ENCODE measurements around the gene SS18L1. TPM values are rescaled to one million over a fixed set of nuclear protein-coding genes. Genes with fewer than 3 reads are reported as not detected.
A peak's percentile ranks its signal among the peaks of the same experiment; 100 is the strongest.

The SS18L1 gene
- total and polyA plus RNA-seq, 8 donors, result 5.5 to 34.8 (median 9.3) TPM

DNA sequence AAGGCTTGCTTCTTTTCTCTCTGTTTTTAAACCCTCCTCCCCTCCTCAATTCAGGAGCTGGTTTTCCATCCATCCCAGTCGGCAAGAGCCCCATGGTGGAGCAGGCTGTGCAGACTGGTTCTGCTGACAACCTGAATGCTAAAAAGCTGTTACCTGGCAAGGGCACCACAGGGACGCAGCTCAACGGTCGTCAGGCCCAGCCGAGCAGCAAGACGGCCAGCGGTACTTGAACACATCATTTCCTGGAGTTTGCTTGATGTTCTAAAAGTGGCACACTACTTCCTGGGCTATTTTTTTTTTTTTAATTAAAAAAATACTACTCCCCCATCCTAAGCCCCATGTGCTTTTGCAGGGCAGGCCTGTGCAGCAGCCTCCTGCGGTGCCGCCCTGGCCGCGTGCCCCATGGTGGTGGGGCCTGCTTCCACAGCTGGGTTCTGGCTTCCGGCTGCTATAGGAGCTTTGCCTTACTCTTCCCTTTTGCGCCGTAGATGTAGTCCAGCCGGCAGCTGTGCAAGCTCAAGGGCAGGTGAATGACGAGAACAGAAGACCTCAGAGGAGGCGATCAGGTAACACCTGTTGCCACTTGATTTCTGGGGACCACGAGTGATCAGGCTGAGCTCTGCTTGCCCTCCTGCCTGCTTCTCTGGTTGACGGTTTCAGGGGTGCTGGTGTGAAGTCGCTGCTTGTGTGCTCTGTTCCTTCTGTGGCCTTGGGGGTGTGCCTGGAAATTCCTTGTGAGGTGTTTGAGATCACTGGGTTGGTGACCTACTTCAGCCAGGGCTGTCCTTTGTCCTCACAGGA, 13.6 kb upstream of the SS18L1 start:
- Histone ChIP-seq H3K9me3 (no peaks in the 10 kb centered on the region), H3K36me3 (peaks cover 90 to 100% (median 100%) of the 10 kb centered on the region in 4 donors), H3K4me1 (peaks cover 5 to 45% (median 14%) of the 10 kb centered on the region in 4 donors), H3K4me3 (no peak overlapping the region), H3K27me3 (no peaks in the 10 kb centered on the region), H3K27ac (no peak overlapping the region)
- no peak for TF ChIP-seq EP300 (IDR thresholded peaks at IDR 0.05)
- TF ChIP-seq CTCF (IDR thresholded peaks at IDR 0.05), result no peak
- TF ChIP-seq POLR2A (IDR thresholded peaks at IDR 0.05), result no peak
- no peak for TF ChIP-seq POLR2AphosphoS5 (IDR thresholded peaks at IDR 0.05)
- intact Hi-C loops (cut with DNase I; ENCODE audit: low total_unique reads), result loop anchor here (5.0 kb wide), 1 partner anchor 118 kb away; no protein-coding TSS in a partner anchor
- 83 to 92% (median 86%) methylated on average over 12 to 20 of the region's 20 CpGs for WGBS, 5 donors
- DNase-seq, result no peak

DNA sequence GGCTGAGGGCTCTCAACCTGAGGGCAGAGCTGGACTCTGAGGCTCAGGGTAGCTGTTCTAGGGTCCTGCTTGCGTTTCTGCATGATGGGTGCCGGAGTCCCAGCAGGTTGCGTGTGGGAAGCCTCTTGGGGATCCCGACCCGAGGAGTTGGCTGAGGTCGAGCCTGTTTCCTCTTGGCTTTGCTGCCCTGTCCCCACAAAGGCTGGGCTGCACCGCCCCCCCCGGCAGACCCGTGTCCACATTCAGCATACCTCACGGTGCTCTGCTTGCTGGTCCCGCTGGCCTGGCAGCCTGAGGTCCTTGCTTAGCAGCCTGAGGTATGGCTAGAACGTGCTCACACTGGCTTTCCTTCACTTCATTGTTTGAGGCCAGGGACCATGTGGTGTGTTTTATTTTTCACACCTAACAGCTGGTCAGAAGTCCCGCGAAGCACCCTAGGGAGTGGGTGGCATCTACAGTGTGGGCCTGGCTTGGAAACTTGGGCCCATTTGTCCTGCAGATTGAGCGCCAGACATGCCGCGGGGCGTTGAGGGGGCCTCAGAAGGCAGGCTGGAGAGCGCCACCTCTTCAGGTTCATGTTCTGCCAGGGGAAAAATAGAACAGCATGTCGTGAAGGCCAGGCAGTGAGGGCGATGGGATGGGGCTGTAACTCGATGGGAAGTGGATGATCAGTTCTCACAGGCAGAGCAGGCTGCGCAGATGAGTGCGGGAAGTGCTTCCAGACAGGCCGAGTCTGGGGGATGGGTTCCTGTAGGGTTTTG, 11.8 kb upstream of the SS18L1 start:
- TF ChIP-seq POLR2A (IDR thresholded peaks at IDR 0.05) (no peak), CTCF (IDR thresholded peaks at IDR 0.05) (no peak), POLR2AphosphoS5 (IDR thresholded peaks at IDR 0.05) (no peak), EP300 (IDR thresholded peaks at IDR 0.05) (no peak)
- Histone ChIP-seq H3K4me1 (peaks cover 5 to 40% (median 14%) of the 10 kb centered on the region in 4 donors), H3K27me3 (no peaks in the 10 kb centered on the region), H3K4me3 (no peak overlapping the region), H3K36me3 (peaks cover 93 to 100% (median 100%) of the 10 kb centered on the region in 4 donors), H3K27ac (peak overlapping the region in 3 of 5 donors; percentile 15 to 67 (median 42)), H3K9me3 (no peaks in the 10 kb centered on the region)
- WGBS, 5 donors, result 87 to 92% (median 90%) methylated on average over 22 to 25 of the region's 25 CpGs
- DNase-seq, result no peak
- intact Hi-C loops (cut with DNase I; ENCODE audit: low total_unique reads), result loop anchor here (5.0 kb wide), 1 partner anchor 119 kb away; no protein-coding TSS in a partner anchor

GRCh38 chr20:62132421-62132820, 11.1 kb upstream of the SS18L1 start:
- 77 to 90% (median 84%) methylated on average over 7 of the region's 7 CpGs for WGBS, 5 donors
- no peaks in the 10 kb centered on the region for H3K27me3 ChIP-seq
- H3K4me3 ChIP-seq, result no peak overlapping the region
- TF ChIP-seq POLR2AphosphoS5 (IDR thresholded peaks at IDR 0.05), result no peak
- intact Hi-C loops (cut with DNase I; ENCODE audit: low total_unique reads), result loop anchor here (5.0 kb wide), 1 partner anchor 120 kb away; no protein-coding TSS in a partner anchor
- peak overlapping the region in 4 of 5 donors; percentile 41 to 67 (median 54) for H3K27ac ChIP-seq
- peaks cover 92 to 100% (median 100%) of the 10 kb centered on the region in 4 donors for H3K36me3 ChIP-seq
- H3K9me3 ChIP-seq, result no peaks in the 10 kb centered on the region
- no peak for DNase-seq
- peaks cover 5 to 46% (median 14%) of the 10 kb centered on the region in 4 donors for H3K4me1 ChIP-seq

DNA sequence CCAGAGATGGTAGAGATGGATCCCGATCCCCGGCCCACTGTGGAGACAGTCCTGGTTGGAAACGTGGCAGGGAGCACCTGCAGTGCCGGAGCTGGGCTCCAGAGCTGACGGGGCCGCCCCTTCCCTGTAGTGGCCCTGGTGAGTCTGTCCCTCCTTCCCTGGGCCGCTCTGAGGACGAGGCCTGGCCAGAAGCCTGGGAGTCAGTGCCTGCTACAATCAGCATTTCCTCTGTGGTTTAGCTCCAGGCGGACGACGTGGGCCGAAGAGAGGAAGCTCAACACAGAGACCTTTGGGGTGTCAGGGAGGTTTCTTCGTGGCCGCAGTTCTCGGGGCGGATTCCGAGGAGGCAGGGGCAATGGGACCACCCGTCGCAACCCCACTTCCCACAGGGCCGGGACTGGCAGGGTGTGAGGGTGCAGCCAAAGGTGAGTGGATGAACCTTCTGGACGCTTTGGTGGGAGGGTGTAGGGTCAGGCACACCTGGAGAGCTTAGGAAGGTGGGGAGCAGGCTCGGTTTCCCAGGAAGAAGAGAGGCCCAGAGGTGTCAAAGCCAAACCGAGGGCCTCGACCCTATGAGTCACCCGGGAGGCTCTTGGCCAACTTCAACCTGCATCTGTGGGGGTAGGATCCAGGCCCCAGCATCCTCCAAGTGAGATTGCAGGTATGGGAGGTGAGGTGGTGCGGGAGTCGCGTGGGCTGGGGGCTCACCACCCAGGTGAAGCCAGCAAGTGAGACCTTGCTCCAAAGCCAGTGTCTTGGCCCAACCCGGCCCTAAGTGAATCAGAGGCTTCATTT, 10.3 kb upstream of the SS18L1 start:
- peaks cover 92 to 100% (median 100%) of the 10 kb centered on the region in 4 donors for H3K36me3 ChIP-seq
- no peak overlapping the region for H3K4me3 ChIP-seq
- no peak for DNase-seq
- no peak for TF ChIP-seq CTCF (IDR thresholded peaks at IDR 0.05)
- TF ChIP-seq POLR2A (IDR thresholded peaks at IDR 0.05), result no peak
- TF ChIP-seq POLR2AphosphoS5 (IDR thresholded peaks at IDR 0.05), result no peak
- no peak for TF ChIP-seq EP300 (IDR thresholded peaks at IDR 0.05)
- peaks cover 5 to 48% (median 14%) of the 10 kb centered on the region in 4 donors for H3K4me1 ChIP-seq
- no peaks in the 10 kb centered on the region for H3K9me3 ChIP-seq
- no peaks in the 10 kb centered on the region for H3K27me3 ChIP-seq
- H3K27ac ChIP-seq, result peak overlapping the region in 4 of 5 donors; percentile 41 to 76 (median 67)
- intact Hi-C loops (cut with DNase I; ENCODE audit: low total_unique reads), result loop anchor here (5.0 kb wide), 1 partner anchor 121 kb away; no protein-coding TSS in a partner anchor
- WGBS, 5 donors, result 68 to 79% (median 72%) methylated on average over 18 to 29 of the region's 29 CpGs
